Stimulated activated CD8-positive, alpha-beta memory T cell treated with anti-CD3 and anti-CD28 coated beads, Interleukin-12 subunit alpha, Interleukin-12 subunit beta, amount 100 ng/mL, for 1 hour (primary cell): ENCODE data around the gene CWF19L2.

Experiments used
- DNase-seq: peaks from one replicate; pipeline ENCODE4 v3.0.0-alpha.2; 2020; ENCODE audit warnings: low read depth

Gene CWF19L2

GRCh38 chr11:107301878-107302277 is 155.7 kb downstream of the CWF19L2 start:
- no peak for DNase-seq

GRCh38 chr11:107293677-107294344 is 163.8 kb downstream of the CWF19L2 start:
- DNase-seq: no peak

- no peak for DNase-seq
Observed at GRCh38 chr11:107282195-107282594, 175.4 kb downstream of the CWF19L2 start.
